H9 (cell line): ENCODE results near the gene TSPAN18. TPM values are rescaled to one million over a fixed set of nuclear protein-coding genes. Genes with fewer than 3 reads are reported as not detected.

Source experiments
- DNase-seq: peaks from one replicate; pipeline ENCODE4 v3.0.0-alpha.2; 2017
- H2AFZ ChIP-seq: one replicate; pipeline ENCODE4 v1.6.1; 2013; ENCODE audit warnings: mild to moderate bottlenecking, low read length, control low read depth, moderate library complexity
- H2AK5ac ChIP-seq: 2 replicates; pipeline ENCODE4 v1.6.1; 2013; ENCODE audit warnings: low read length, control low read depth, mixed read lengths; ENCODE audit not compliant: insufficient read length
- H2BK120ac ChIP-seq: one replicate; pipeline ENCODE4 v1.6.1; 2013; ENCODE audit warnings: low read depth, mild to moderate bottlenecking, low read length, control low read depth, inconsistent platforms; ENCODE audit not compliant: poor library complexity, severe bottlenecking
- H2BK12ac ChIP-seq: 2 replicates; pipeline ENCODE4 v1.6.1; 2013; ENCODE audit warnings: low read length, control low read depth, mixed read lengths, low read depth; ENCODE audit not compliant: insufficient read length
- H2BK15ac ChIP-seq: 2 replicates; pipeline ENCODE4 v1.6.1; 2013; ENCODE audit warnings: low read depth, low read length, control low read depth
- H2BK20ac ChIP-seq: one replicate; pipeline ENCODE4 v1.6.1; 2013; ENCODE audit warnings: low read depth, mild to moderate bottlenecking, low read length, control low read depth, inconsistent platforms; ENCODE audit not compliant: poor library complexity, severe bottlenecking
- H2BK5ac ChIP-seq: 2 replicates; pipeline ENCODE4 v1.6.1; 2013; ENCODE audit warnings: low read length, control low read depth, mixed read lengths; ENCODE audit not compliant: insufficient read length
- H3K14ac ChIP-seq: 2 replicates; pipeline ENCODE4 v1.6.1; 2013; ENCODE audit warnings: low read length, control low read depth; ENCODE audit not compliant: insufficient read depth
- H3K18ac ChIP-seq: 2 replicates; pipeline ENCODE4 v1.6.1; 2013; ENCODE audit warnings: low read depth, mild to moderate bottlenecking, mixed read lengths, low read length, control low read depth; ENCODE audit not compliant: insufficient read length
- H3K23ac ChIP-seq: 2 replicates; pipeline ENCODE4 v1.6.1; 2013; ENCODE audit warnings: low read length, control low read depth, mixed read lengths, low read depth; ENCODE audit not compliant: insufficient read length
- H3K23me2 ChIP-seq: 2 replicates; pipeline ENCODE4 v1.6.1; 2013; ENCODE audit warnings: low read depth, mild to moderate bottlenecking, mixed read lengths, low read length, control low read depth; ENCODE audit not compliant: insufficient read length, poor library complexity, severe bottlenecking
- H3K27ac ChIP-seq: 2 replicates; pipeline ENCODE4 v1.5.1; 2013; ENCODE audit warnings: low read length, control low read depth, mixed read lengths, low read depth; ENCODE audit not compliant: insufficient read length
- H3K27me3 ChIP-seq: 2 replicates; pipeline ENCODE4 v1.6.1; 2013; ENCODE audit warnings: low read length, control low read depth, inconsistent platforms; ENCODE audit not compliant: insufficient read depth
- H3K4ac ChIP-seq: 2 replicates; pipeline ENCODE4 v1.6.1; 2013; ENCODE audit warnings: low read depth, mild to moderate bottlenecking, control low read depth, inconsistent platforms, low read length, moderate library complexity
- H3K4me1 ChIP-seq: 2 replicates; pipeline ENCODE4 v1.6.1; 2013; ENCODE audit warnings: low read length, control low read depth, inconsistent platforms; ENCODE audit not compliant: insufficient read depth
- H3K4me2 ChIP-seq: 2 replicates; pipeline ENCODE4 v1.6.1; 2013; ENCODE audit warnings: low read length, control low read depth, mixed read lengths; ENCODE audit not compliant: insufficient read length, insufficient read depth
- H3K56ac ChIP-seq: 2 replicates; pipeline ENCODE4 v1.6.1; 2013; ENCODE audit warnings: low read depth, mild to moderate bottlenecking, mixed read lengths, low read length, control low read depth; ENCODE audit not compliant: insufficient read length
- H3K79me1 ChIP-seq: 2 replicates; pipeline ENCODE4 v1.6.1; 2013; ENCODE audit warnings: low read depth, mild to moderate bottlenecking, moderate library complexity, low read length, control low read depth, inconsistent platforms; ENCODE audit not compliant: insufficient read depth, poor library complexity, severe bottlenecking
- H3K79me2 ChIP-seq: 2 replicates; pipeline ENCODE4 v1.6.1; 2013; ENCODE audit warnings: low read length, control low read depth, inconsistent platforms; ENCODE audit not compliant: insufficient read depth
- H3K9ac ChIP-seq: 2 replicates; pipeline ENCODE4 v1.6.1; 2013; ENCODE audit warnings: low read length, control low read depth, mixed read lengths; ENCODE audit not compliant: insufficient read length; ENCODE audit errors: extremely low read depth
- H3K9me3 ChIP-seq: one replicate; pipeline ENCODE4 v1.6.1; 2013; ENCODE audit warnings: low read depth, low read length, inconsistent platforms; ENCODE audit not compliant: control insufficient read depth
- H3T11ph ChIP-seq: one replicate; pipeline ENCODE4 v1.6.1; 2013; ENCODE audit warnings: mild to moderate bottlenecking, low read length, control low read depth, inconsistent platforms
- H4K20me1 ChIP-seq: one replicate; pipeline ENCODE4 v1.6.1; 2013; ENCODE audit not compliant: control insufficient read depth, insufficient read length, insufficient read depth
- H4K5ac ChIP-seq: 2 replicates; pipeline ENCODE4 v1.6.1; 2013; ENCODE audit warnings: low read depth, mild to moderate bottlenecking, mixed read lengths, low read length, control low read depth; ENCODE audit not compliant: insufficient read length
- H4K8ac ChIP-seq: replicated peaks from 2 replicates; pipeline ENCODE4 v1.6.1; 2013; ENCODE audit warnings: low read length, control low read depth, mixed read lengths, low read depth; ENCODE audit not compliant: insufficient read length
- H4K91ac ChIP-seq: 2 replicates; pipeline ENCODE4 v1.6.1; 2013; ENCODE audit warnings: low read depth, mild to moderate bottlenecking, moderate library complexity, mixed read lengths, low read length, control low read depth; ENCODE audit not compliant: insufficient read length
- H3K27ac Mint-ChIP-seq, 3 experiments: 2 replicates in 2 of 3; 3 replicates in 1 of 3; pipeline ENCODE4 v1.8.0; 2020 to 2021; ENCODE audit warnings: mixed read lengths in 3 of 3, mild to moderate bottlenecking in 1 of 3, moderate library complexity in 1 of 3
- H3K27me3 Mint-ChIP-seq: 2 replicates; pipeline ENCODE4 v1.8.0; 2021; ENCODE audit warnings: low read depth, mild to moderate bottlenecking, moderate library complexity, mixed read lengths
- H3K36me3 Mint-ChIP-seq, 3 experiments: 2 replicates in 2 of 3; 3 replicates in 1 of 3; pipeline ENCODE4 v1.8.0; 2020 to 2021; ENCODE audit warnings: low read depth in 3 of 3, mixed read lengths in 3 of 3; ENCODE audit not compliant: insufficient read depth in 1 of 3
- H3K4me1 Mint-ChIP-seq, 2 experiments: 2 replicates each; pipeline ENCODE4 v1.8.0; 2020; ENCODE audit warnings: mixed read lengths in 2 of 2
- H3K4me3 Mint-ChIP-seq, 2 experiments: 2 replicates in 1 of 2; 3 replicates in 1 of 2; pipeline ENCODE4 v1.8.0; 2020 to 2021; ENCODE audit warnings: mild to moderate bottlenecking in 2 of 2, mixed read lengths in 2 of 2, moderate library complexity in 1 of 2
- H3K9me3 Mint-ChIP-seq, 2 experiments: 2 replicates in 1 of 2; 3 replicates in 1 of 2; pipeline ENCODE4 v1.8.0; 2020; ENCODE audit warnings: mild to moderate bottlenecking in 2 of 2, mixed read lengths in 2 of 2, moderate library complexity in 1 of 2
- CTCF ChIP-seq: fragments of 200-600 bp; sonication (generic); conservative IDR thresholded peaks from 3 replicates; pipeline ENCODE4 v1.8.0; 2021; ENCODE audit warnings: antibody characterized with exemption, mild to moderate bottlenecking
- WGBS: extraction: QIAGEN DNeasy Blood & Tissue Kit; methylation state at CpG from one replicate; pipeline ENCODE4 v1.1.7; 2013; ENCODE audit warnings: missing lambda C conversion rate, low lambda C conversion rate, mixed read lengths; ENCODE audit not compliant: insufficient read length; ENCODE audit errors: extremely low coverage; 5-methylcytosine and 5-hydroxymethylcytosine counted together
- total RNA-seq: library from RNA; stranded (reverse); gene quantifications from 2 replicates; pipeline ENCODE4 v1.2.1, GENCODE V29; 2021

TSPAN18 gene
- total RNA-seq, 1 experiment from 2014 or later = 25.3 TPM

GRCh38 chr11:44854741-44855492 lies 128.2 kb downstream of the TSPAN18 start:
- Histone ChIP-seq H2BK12ac (no peak overlapping the region), H3K23ac (no peak overlapping the region), H3K56ac (no peak overlapping the region), H3K27me3 (no peaks in the 10 kb centered on the region), H3K27ac (no peak overlapping the region), H3K18ac (no peak overlapping the region), H3K9ac (no peak overlapping the region), H2BK120ac (no peak overlapping the region), H2AFZ (no peak overlapping the region), H4K5ac (no peak overlapping the region), H2BK15ac (no peak overlapping the region), H3K4me1 (peaks cover 4% of the 10 kb centered on the region; the same call in 1 of the 2 replicates), H2BK20ac (no peak overlapping the region), H3K23me2 (no peaks in the 10 kb centered on the region), H3K4me2 (no peak overlapping the region), H2BK5ac (no peak overlapping the region), H3K79me2 (no peaks in the 10 kb centered on the region), H4K20me1 (no peaks in the 10 kb centered on the region), H4K91ac (no peak overlapping the region), H3K4ac (no peak overlapping the region), H3K9me3 (no peaks in the 10 kb centered on the region), H3K14ac (no peak overlapping the region), H2AK5ac (no peak overlapping the region), H4K8ac (no peak overlapping the region), H3T11ph (no peak overlapping the region), H3K79me1 (no peaks in the 10 kb centered on the region)
- H3K36me3 Mint-ChIP-seq = no peaks in the 10 kb centered on the region
- DNase-seq = no peak
- peaks cover 6% of the 10 kb centered on the region for H3K27me3 Mint-ChIP-seq
- peaks cover 41 to 57% of the 10 kb centered on the region in 2 experiments for H3K4me1 Mint-ChIP-seq
- H3K4me3 Mint-ChIP-seq = no peak overlapping the region
- no peaks in the 10 kb centered on the region for H3K9me3 Mint-ChIP-seq
- no peak overlapping the region for H3K27ac Mint-ChIP-seq
- TF ChIP-seq CTCF = no peak
- no CpG with 5 or more reads among the region's 5 CpGs for WGBS
